Neural progenitor cell (in vitro differentiated cells): ENCODE data around the gene IYD. TPM values are rescaled to one million over a fixed set of nuclear protein-coding genes. Genes with fewer than 3 reads are reported as not detected.
A peak's percentile ranks its signal among the peaks of the same experiment; 100 is the strongest.

ENCODE experiments used
- DNase-seq: peaks from one replicate; pipeline ENCODE4 v3.0.0-alpha.2; 2016; ENCODE audit warnings: low spot score
- H2AFZ ChIP-seq: fragments of 200-600 bp; sonication (generic); replicated peaks from 2 replicates; pipeline ENCODE4 v1.6.1; 2016; ENCODE audit warnings: antibody characterized with exemption
- H3F3A ChIP-seq: fragments of 200-600 bp; sonication (generic); 2 replicates; pipeline ENCODE4 v1.6.1; 2016; ENCODE audit warnings: antibody characterized with exemption, low read depth
- H3K27ac ChIP-seq: fragments of 200-600 bp; sonication (generic); 2 replicates; pipeline ENCODE4 v1.5.1; 2016; ENCODE audit warnings: mild to moderate bottlenecking
- H3K27me3 ChIP-seq: fragments of 200-600 bp; sonication (generic); 2 replicates; pipeline ENCODE4 v1.6.1; 2016; ENCODE audit warnings: mild to moderate bottlenecking, moderate library complexity
- H3K36me3 ChIP-seq: fragments of 200-600 bp; sonication (generic); 2 replicates; pipeline ENCODE4 v1.5.1; 2016
- H3K4me1 ChIP-seq: fragments of 200-600 bp; sonication (generic); 2 replicates; pipeline ENCODE4 v1.6.1; 2016; ENCODE audit warnings: mixed run types
- H3K4me2 ChIP-seq: fragments of 200-600 bp; sonication (generic); 2 replicates; pipeline ENCODE4 v1.6.1; 2016
- H3K4me3 ChIP-seq: fragments of 200-600 bp; sonication (generic); 2 replicates; pipeline ENCODE4 v1.5.1; 2016
- H3K79me2 ChIP-seq: fragments of 200-600 bp; sonication (generic); 2 replicates; pipeline ENCODE4 v1.6.1; 2016; ENCODE audit warnings: low read depth
- H3K9ac ChIP-seq: fragments of 200-600 bp; sonication (generic); 2 replicates; pipeline ENCODE4 v1.6.1; 2016
- H3K9me3 ChIP-seq: fragments of 200-600 bp; sonication (generic); 2 replicates; pipeline ENCODE4 v1.5.1; 2016; ENCODE audit warnings: low read depth
- H4K20me1 ChIP-seq: fragments of 200-600 bp; sonication (generic); 2 replicates; pipeline ENCODE4 v1.6.1; 2016; ENCODE audit warnings: low read depth
- H3K27ac Mint-ChIP-seq: 3 replicates; pipeline ENCODE4 v1.8.0; 2021; ENCODE audit warnings: mixed read lengths
- H3K27me3 Mint-ChIP-seq: 2 replicates; pipeline ENCODE4 v1.8.0; 2022; ENCODE audit warnings: low read depth, mild to moderate bottlenecking, inconsistent platforms, moderate library complexity, mixed read lengths; ENCODE audit not compliant: insufficient read depth
- H3K36me3 Mint-ChIP-seq: 3 replicates; pipeline ENCODE4 v1.8.0; 2021; ENCODE audit warnings: mixed read lengths
- H3K4me1 Mint-ChIP-seq: 3 replicates; pipeline ENCODE4 v1.8.0; 2021; ENCODE audit warnings: mixed read lengths
- H3K4me3 Mint-ChIP-seq: 3 replicates; pipeline ENCODE4 v1.8.0; 2021; ENCODE audit warnings: mild to moderate bottlenecking, moderate library complexity, mixed read lengths
- H3K9me3 Mint-ChIP-seq: 3 replicates; pipeline ENCODE4 v1.8.0; 2020; ENCODE audit warnings: mixed read lengths
- EZH2 ChIP-seq: fragments of 200-600 bp; sonication (generic); IDR thresholded peaks from 2 replicates; pipeline ENCODE4 v1.6.1; 2017; ENCODE audit warnings: antibody characterized with exemption, mild to moderate bottlenecking, moderate library complexity
- EZH2phosphoT487 ChIP-seq: fragments of 200-600 bp; sonication (generic); IDR thresholded peaks from 2 replicates; pipeline ENCODE4 v1.6.1; 2017; ENCODE audit warnings: antibody characterized with exemption
- total RNA-seq: library from RNA; depleted of rRNA; stranded (reverse); fragments of >200 nt; gene quantifications from 2 replicates; pipeline ENCODE4 v1.2.3, GENCODE V29; 2015; ENCODE audit warnings: low replicate concordance
- TF ChIP-seq, protein P1 (sequence below): fragments of 200-600 bp; sonication (generic); IDR thresholded peaks from 2 replicates; pipeline ENCODE4 v1.5.1; 2017; ENCODE audit warnings: antibody characterized with exemption, mild to moderate bottlenecking

The IYD gene
- total RNA-seq, 1 donor from 2014 or later = not detected

DNA sequence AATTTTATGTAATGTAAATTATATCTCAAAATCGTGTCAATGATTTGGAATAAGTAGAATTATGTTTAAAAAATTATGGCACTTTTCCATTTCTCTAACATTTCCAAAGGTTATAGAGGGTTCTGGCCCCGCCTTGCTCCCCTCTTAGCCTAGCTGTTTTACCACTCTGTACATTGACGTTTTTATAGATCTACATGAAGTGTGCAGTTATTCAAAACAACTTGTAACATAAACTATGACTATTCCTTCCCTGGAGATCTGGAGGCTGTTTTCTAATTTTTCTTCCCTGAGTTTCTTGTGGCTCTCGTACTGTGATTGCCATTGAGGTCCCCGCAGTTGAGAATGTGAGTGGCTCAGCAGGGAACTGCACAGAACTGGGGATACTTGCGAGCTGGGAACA lies 48.4 kb downstream of the IYD start:
- TF ChIP-seq EZH2 = no peak
- TF ChIP-seq, protein P1, sequence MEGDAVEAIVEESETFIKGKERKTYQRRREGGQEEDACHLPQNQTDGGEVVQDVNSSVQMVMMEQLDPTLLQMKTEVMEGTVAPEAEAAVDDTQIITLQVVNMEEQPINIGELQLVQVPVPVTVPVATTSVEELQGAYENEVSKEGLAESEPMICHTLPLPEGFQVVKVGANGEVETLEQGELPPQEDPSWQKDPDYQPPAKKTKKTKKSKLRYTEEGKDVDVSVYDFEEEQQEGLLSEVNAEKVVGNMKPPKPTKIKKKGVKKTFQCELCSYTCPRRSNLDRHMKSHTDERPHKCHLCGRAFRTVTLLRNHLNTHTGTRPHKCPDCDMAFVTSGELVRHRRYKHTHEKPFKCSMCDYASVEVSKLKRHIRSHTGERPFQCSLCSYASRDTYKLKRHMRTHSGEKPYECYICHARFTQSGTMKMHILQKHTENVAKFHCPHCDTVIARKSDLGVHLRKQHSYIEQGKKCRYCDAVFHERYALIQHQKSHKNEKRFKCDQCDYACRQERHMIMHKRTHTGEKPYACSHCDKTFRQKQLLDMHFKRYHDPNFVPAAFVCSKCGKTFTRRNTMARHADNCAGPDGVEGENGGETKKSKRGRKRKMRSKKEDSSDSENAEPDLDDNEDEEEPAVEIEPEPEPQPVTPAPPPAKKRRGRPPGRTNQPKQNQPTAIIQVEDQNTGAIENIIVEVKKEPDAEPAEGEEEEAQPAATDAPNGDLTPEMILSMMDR = no peak
- no peak for TF ChIP-seq EZH2phosphoT487
- Histone ChIP-seq H3K36me3 (no peaks in the 10 kb centered on the region), H3K27me3 (peaks cover 18% of the 10 kb centered on the region), H3K4me3 (no peak overlapping the region), H3F3A (no peaks in the 10 kb centered on the region), H3K9me3 (no peaks in the 10 kb centered on the region), H3K4me2 (no peak overlapping the region), H2AFZ (no peak overlapping the region), H3K4me1 (no peaks in the 10 kb centered on the region), H3K27ac (no peak overlapping the region), H3K9ac (no peak overlapping the region), H3K79me2 (no peaks in the 10 kb centered on the region), H4K20me1 (no peaks in the 10 kb centered on the region)
- H3K27ac Mint-ChIP-seq = no peak overlapping the region
- H3K4me1 Mint-ChIP-seq = peaks cover 13% of the 10 kb centered on the region
- no peaks in the 10 kb centered on the region for H3K36me3 Mint-ChIP-seq
- no peak for DNase-seq
- no peak overlapping the region for H3K4me3 Mint-ChIP-seq
- peaks cover 7% of the 10 kb centered on the region for H3K9me3 Mint-ChIP-seq
- H3K27me3 Mint-ChIP-seq = peaks cover 5% of the 10 kb centered on the region

DNA sequence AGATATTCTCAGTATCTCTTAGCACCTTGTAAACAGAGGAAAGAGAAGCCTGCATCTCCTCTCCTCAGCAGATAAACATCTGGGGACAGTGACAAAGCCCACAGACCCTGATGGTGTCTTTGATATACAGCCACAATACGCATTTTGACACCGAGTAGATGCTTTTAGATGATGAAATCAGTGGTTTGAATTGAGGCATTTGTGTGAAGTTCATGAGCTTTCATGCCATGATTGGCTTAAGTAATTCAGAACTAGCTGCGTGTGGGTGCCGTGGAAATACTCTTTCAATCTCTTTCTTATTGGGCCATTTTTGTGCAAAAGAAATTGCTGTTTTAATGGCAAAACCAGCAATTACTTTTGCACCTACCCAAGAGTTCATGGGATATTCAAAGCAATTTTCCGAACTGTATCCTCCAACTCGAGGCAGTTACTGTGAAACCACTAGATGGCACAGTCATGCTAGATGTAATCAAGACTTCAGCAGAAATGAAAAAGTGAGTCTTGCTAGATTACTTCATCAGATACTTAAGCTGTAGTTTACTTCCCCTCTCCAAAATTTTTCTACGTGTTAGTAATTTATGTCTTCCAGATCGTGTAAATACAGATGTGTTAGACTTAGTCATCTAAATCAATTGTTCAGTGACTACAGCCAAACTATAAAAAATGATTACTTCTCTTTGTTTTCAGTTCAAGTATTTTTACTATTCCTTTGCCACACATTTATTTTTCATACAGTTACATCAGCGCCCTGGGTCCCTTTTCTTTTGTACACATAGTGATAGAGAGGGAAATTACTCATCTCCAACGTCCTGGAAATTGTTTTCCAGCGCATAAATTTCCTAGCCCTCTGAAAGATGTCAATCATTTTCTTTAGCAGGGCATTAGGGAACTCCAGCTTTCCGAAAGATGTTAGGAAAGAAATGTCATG lies 49.4 kb downstream of the IYD start:
- no peaks in the 10 kb centered on the region for H4K20me1 ChIP-seq
- Mint-ChIP-seq H3K36me3 (no peaks in the 10 kb centered on the region), H3K4me3 (no peak overlapping the region)

GRCh38 chr6:150418827-150419594 lies 50.2 kb downstream of the IYD start:
- Mint-ChIP-seq H3K4me3 (no peak overlapping the region), H3K27me3 (peaks cover 5% of the 10 kb centered on the region), H3K27ac (peak overlapping the region; percentile 28), H3K36me3 (no peaks in the 10 kb centered on the region), H3K4me1 (peaks cover 13% of the 10 kb centered on the region), H3K9me3 (peaks cover 10% of the 10 kb centered on the region)
- peak overlapping the region; percentile 36 for H3K4me2 ChIP-seq
- H3K9me3 ChIP-seq = no peaks in the 10 kb centered on the region
- H3K79me2 ChIP-seq = no peaks in the 10 kb centered on the region
- H3K4me1 ChIP-seq = no peaks in the 10 kb centered on the region
- no peak overlapping the region for H3K4me3 ChIP-seq
- H3F3A ChIP-seq = no peaks in the 10 kb centered on the region
- H4K20me1 ChIP-seq = no peaks in the 10 kb centered on the region
- peak overlapping the region; percentile 37 for H2AFZ ChIP-seq
- H3K27me3 ChIP-seq = peaks cover 18% of the 10 kb centered on the region
- H3K27ac ChIP-seq = no peak overlapping the region
- H3K36me3 ChIP-seq = no peaks in the 10 kb centered on the region
- no peak for TF ChIP-seq EZH2phosphoT487
- TF ChIP-seq, protein P1 = peak; percentile 72
- peak; percentile 69 for DNase-seq
- no peak overlapping the region for H3K9ac ChIP-seq

More for the DNA sequence above, 49.4 kb downstream of the IYD start:
- peak overlapping the region; percentile 37 for H2AFZ ChIP-seq
- H3K9me3 Mint-ChIP-seq = peaks cover 10% of the 10 kb centered on the region
- DNase-seq = peak; percentile 73
- H3K27ac ChIP-seq = no peak overlapping the region
- no peak for TF ChIP-seq EZH2
- TF ChIP-seq, protein P1 = peak; percentile 82
- no peak overlapping the region for H3K4me3 ChIP-seq
- H3K79me2 ChIP-seq = no peaks in the 10 kb centered on the region
- H3K4me2 ChIP-seq = peak overlapping the region; percentile 36
- H3F3A ChIP-seq = no peaks in the 10 kb centered on the region
- peaks cover 18% of the 10 kb centered on the region for H3K27me3 ChIP-seq
- H3K9me3 ChIP-seq = no peaks in the 10 kb centered on the region
- no peaks in the 10 kb centered on the region for H3K4me1 ChIP-seq
- no peaks in the 10 kb centered on the region for H3K36me3 ChIP-seq
- no peak overlapping the region for H3K9ac ChIP-seq
- H3K27ac Mint-ChIP-seq = peak overlapping the region; percentile 27
- peaks cover 13% of the 10 kb centered on the region for H3K4me1 Mint-ChIP-seq
- H3K27me3 Mint-ChIP-seq = peaks cover 7% of the 10 kb centered on the region
